Epithelial cell of esophagus (primary cell): ENCODE results near the gene GAREM2.
A peak's percentile ranks its signal among the peaks of the same experiment; 100 is the strongest.

Source experiments
- DNase-seq: peaks from one replicate; pipeline ENCODE4 v3.0.0; 2010; ENCODE audit warnings: low read depth
- H3K4me3 ChIP-seq: 2 replicates; pipeline ENCODE4 v1.5.1; 2011; ENCODE audit warnings: mild to moderate bottlenecking, low read length, control low read depth
- TF ChIP-seq, protein P1 (sequence below): IDR thresholded peaks from 2 replicates; pipeline ENCODE4 v1.5.1; 2011; ENCODE audit warnings: low read depth, mild to moderate bottlenecking, low read length, control low read depth, inconsistent platforms; ENCODE audit not compliant: insufficient read depth; ENCODE audit errors: missing control alignments

GAREM2 gene

GRCh38 chr2:26175466-26176278 lies 2.8 kb downstream of the GAREM2 start:
- TF ChIP-seq, protein P1, sequence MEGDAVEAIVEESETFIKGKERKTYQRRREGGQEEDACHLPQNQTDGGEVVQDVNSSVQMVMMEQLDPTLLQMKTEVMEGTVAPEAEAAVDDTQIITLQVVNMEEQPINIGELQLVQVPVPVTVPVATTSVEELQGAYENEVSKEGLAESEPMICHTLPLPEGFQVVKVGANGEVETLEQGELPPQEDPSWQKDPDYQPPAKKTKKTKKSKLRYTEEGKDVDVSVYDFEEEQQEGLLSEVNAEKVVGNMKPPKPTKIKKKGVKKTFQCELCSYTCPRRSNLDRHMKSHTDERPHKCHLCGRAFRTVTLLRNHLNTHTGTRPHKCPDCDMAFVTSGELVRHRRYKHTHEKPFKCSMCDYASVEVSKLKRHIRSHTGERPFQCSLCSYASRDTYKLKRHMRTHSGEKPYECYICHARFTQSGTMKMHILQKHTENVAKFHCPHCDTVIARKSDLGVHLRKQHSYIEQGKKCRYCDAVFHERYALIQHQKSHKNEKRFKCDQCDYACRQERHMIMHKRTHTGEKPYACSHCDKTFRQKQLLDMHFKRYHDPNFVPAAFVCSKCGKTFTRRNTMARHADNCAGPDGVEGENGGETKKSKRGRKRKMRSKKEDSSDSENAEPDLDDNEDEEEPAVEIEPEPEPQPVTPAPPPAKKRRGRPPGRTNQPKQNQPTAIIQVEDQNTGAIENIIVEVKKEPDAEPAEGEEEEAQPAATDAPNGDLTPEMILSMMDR, result no peak
- no peak for DNase-seq
- no peak overlapping the region for H3K4me3 ChIP-seq

DNA sequence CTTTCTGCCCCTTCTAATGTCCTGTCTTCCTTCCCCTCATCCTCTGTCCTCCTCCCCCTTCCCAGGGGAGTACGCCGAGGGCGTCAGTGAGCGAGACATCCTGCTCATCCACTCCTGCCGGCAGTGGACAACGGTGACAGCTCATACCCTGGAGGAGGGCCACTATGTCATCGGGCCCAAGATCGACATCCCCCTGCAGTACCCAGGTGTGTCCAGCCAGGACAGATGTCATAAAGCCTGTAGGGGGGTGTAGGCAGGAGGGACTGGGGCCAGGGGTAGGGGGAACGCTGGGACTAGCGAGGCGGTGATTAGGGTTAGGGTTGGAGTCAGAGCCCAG lies 3.4 kb downstream of the GAREM2 start:
- TF ChIP-seq, protein P1, result no peak
- no peak for DNase-seq
- no peak overlapping the region for H3K4me3 ChIP-seq

GRCh38 chr2:26177122-26177521 lies 4.2 kb downstream of the GAREM2 start:
- H3K4me3 ChIP-seq, result no peak overlapping the region
- TF ChIP-seq, protein P1, result no peak
- no peak for DNase-seq

DNA sequence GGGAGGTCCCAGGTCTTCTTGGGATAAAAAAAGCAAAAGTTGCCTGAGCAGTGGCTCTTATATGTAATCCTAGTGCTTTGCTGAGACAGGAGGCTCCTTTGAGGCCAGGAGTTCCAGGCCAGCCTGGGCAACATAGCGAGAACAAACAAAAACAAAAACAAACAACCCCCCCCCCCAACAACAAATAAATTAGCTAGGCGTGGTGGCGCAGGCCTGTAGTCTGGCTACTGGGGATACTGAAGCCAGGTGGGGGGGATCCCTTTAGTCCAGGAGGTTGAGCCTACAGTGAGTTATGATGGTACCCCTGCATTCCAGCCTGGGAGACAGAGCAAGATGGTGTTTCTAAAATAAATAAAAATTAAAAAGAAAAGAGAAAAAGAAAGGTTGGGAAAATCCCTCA lies 5.4 kb downstream of the GAREM2 start:
- TF ChIP-seq, protein P1, result no peak
- H3K4me3 ChIP-seq, result no peak overlapping the region
- DNase-seq, result no peak

- TF ChIP-seq, protein P1, result no peak
- DNase-seq, result no peak
- peak overlapping the region; percentile 32 for H3K4me3 ChIP-seq
Measured at GRCh38 chr2:26178746-26179436, 6.0 kb downstream of the GAREM2 start.

- no peak overlapping the region for H3K4me3 ChIP-seq
- TF ChIP-seq, protein P1, result no peak
- no peak for DNase-seq
Measured at GRCh38 chr2:26179446-26179913, 6.6 kb downstream of the GAREM2 start.
